Mesodermal cell (in vitro differentiated cells): ENCODE results near the gene BRAF.
"Not testable (repeated sequence)": the region's sequence is repeated elsewhere in the genome, so short reads cannot be mapped to it uniquely, and the experiment has no call there.

Source experiments
- H3K27ac ChIP-seq: 2 replicates; pipeline ENCODE4 v1.7.0; 2013; ENCODE audit warnings: mild to moderate bottlenecking, low read depth, low read length, moderate library complexity; ENCODE audit not compliant: severe bottlenecking
- H3K36me3 ChIP-seq: 2 replicates; pipeline ENCODE4 v1.7.1; 2013; ENCODE audit warnings: mild to moderate bottlenecking, low read length, moderate library complexity; ENCODE audit not compliant: control insufficient read depth, insufficient read depth
- H3K4me1 ChIP-seq: one replicate; pipeline ENCODE4 v1.7.1; 2013; ENCODE audit warnings: mild to moderate bottlenecking, low read length; ENCODE audit not compliant: insufficient read depth, control insufficient read depth, poor library complexity, severe bottlenecking
- H3K4me3 ChIP-seq: 2 replicates; pipeline ENCODE4 v1.7.0; 2013; ENCODE audit warnings: low read length, control low read depth, mild to moderate bottlenecking; ENCODE audit not compliant: insufficient read depth, poor library complexity, severe bottlenecking; ENCODE audit errors: extremely low read depth
- H3K9me3 ChIP-seq: 2 replicates; pipeline ENCODE4 v1.7.1; 2013; ENCODE audit warnings: mild to moderate bottlenecking, low read length, moderate library complexity; ENCODE audit not compliant: control insufficient read depth
- WGBS, 2 experiments: methylation state at CpG; one replicate each; pipeline ENCODE4 v1.1.5; 2013; ENCODE audit warnings: missing lambda C conversion rate in 2 of 2; ENCODE audit not compliant: insufficient coverage in 2 of 2; 5-methylcytosine and 5-hydroxymethylcytosine counted together

BRAF gene

GRCh38 chr7:140673774-140674155 lies 251.0 kb downstream of the BRAF start:
- H3K36me3 ChIP-seq: no peaks in the 10 kb centered on the region
- no peaks in the 10 kb centered on the region for H3K4me1 ChIP-seq
- no peaks in the 10 kb centered on the region for H3K9me3 ChIP-seq
- H3K4me3 ChIP-seq: peak overlapping the region; percentile 48
- 69 to 80% methylated on average over 15 to 18 of the region's 18 CpGs for WGBS, 2 experiments
- H3K27ac ChIP-seq: no peak overlapping the region

GRCh38 chr7:140673063-140673773 lies 251.5 kb downstream of the BRAF start:
- Histone ChIP-seq H3K9me3 (no peaks in the 10 kb centered on the region), H3K27ac (no peak overlapping the region), H3K4me3 (peak overlapping the region; percentile 48), H3K36me3 (no peaks in the 10 kb centered on the region), H3K4me1 (no peaks in the 10 kb centered on the region)
- WGBS, 2 experiments: 1% methylated on average over 54 to 59 of the region's 72 CpGs

- WGBS, 2 experiments: 0% methylated on average over 10 to 15 of the region's 41 CpGs
- Histone ChIP-seq H3K4me3 (peak within 1 kb of the TSS; percentile 48), H3K36me3 (no peaks in the 10 kb centered on the region), H3K27ac (no peak within 1 kb of the TSS), H3K9me3 (no peaks in the 10 kb centered on the region), H3K4me1 (no peaks in the 10 kb centered on the region)
These were observed 252.2 kb downstream of the BRAF start, which contains the start of gene ADCK2 for GRCh38 chr7:140672382-140673062. ADCK2 (plus strand) TSS chr7:140672945; CDS start chr7:140673331, 386 bp downstream.

- Histone ChIP-seq H3K27ac (no peak overlapping the region), H3K4me3 (no peak overlapping the region), H3K9me3 (no peaks in the 10 kb centered on the region), H3K4me1 (no peaks in the 10 kb centered on the region), H3K36me3 (no peaks in the 10 kb centered on the region)
- WGBS, 2 experiments: 82% methylated on average over 11 to 15 of the region's 15 CpGs
These were observed 252.8 kb downstream of the BRAF start for GRCh38 chr7:140671966-140672365.

- Histone ChIP-seq H3K4me1 (no peaks in the 10 kb centered on the region), H3K27ac (no peak overlapping the region), H3K9me3 (no peaks in the 10 kb centered on the region), H3K4me3 (no peak overlapping the region), H3K36me3 (no peaks in the 10 kb centered on the region)
- 86 to 92% methylated on average over 1 to 3 of the region's 4 CpGs for WGBS, 2 experiments
These were observed 254.3 kb downstream of the BRAF start for GRCh38 chr7:140670343-140670935.

- H3K36me3 ChIP-seq, H3K27ac ChIP-seq, H3K4me3 ChIP-seq, H3K4me1 ChIP-seq, H3K9me3 ChIP-seq: not testable (repeated sequence)
- WGBS, 2 experiments: 97 to 98% methylated on average over 6 to 7 of the region's 10 CpGs
These were observed 254.9 kb downstream of the BRAF start for GRCh38 chr7:140669862-140670261.

GRCh38 chr7:140669352-140669751 lies 255.4 kb downstream of the BRAF start:
- Histone ChIP-seq H3K36me3 (no peaks in the 10 kb centered on the region), H3K4me3 (no peak overlapping the region), H3K9me3 (no peaks in the 10 kb centered on the region), H3K27ac (no peak overlapping the region), H3K4me1 (no peaks in the 10 kb centered on the region)
- 91% methylated on average over 2 of the region's 3 CpGs; no CpG with 5 or more reads in 1 of the 2 experiments for WGBS, 2 experiments
